IPS DF 6.9 (cell line): ENCODE results near the gene SHANK3.
"Not testable (repeated sequence)": the region's sequence is repeated elsewhere in the genome, so short reads cannot be mapped to it uniquely, and the experiment has no call there.

Source experiments
- DNase-seq: peaks from one replicate; pipeline ENCODE4 v3.0.0-alpha.2; 2013; ENCODE audit warnings: low read depth, low spot score
- H3K27ac ChIP-seq: one replicate; pipeline ENCODE4 v1.5.1; 2013; ENCODE audit warnings: low read length, control low read depth
- H3K27me3 ChIP-seq: 2 replicates; pipeline ENCODE4 v1.6.1; 2013; ENCODE audit warnings: mild to moderate bottlenecking, low read length; ENCODE audit not compliant: control insufficient read depth, insufficient read depth
- H3K36me3 ChIP-seq: 2 replicates; pipeline ENCODE4 v1.6.1; 2013; ENCODE audit warnings: low read length; ENCODE audit not compliant: control insufficient read depth, insufficient read depth
- H3K4me1 ChIP-seq: 2 replicates; pipeline ENCODE4 v1.6.1; 2013; ENCODE audit warnings: low read length; ENCODE audit not compliant: control insufficient read depth, insufficient read depth
- H3K4me3 ChIP-seq: 2 replicates; pipeline ENCODE4 v1.5.1; 2013; ENCODE audit warnings: mild to moderate bottlenecking, low read length
- H3K9me3 ChIP-seq: 2 replicates; pipeline ENCODE4 v1.6.1; 2013; ENCODE audit warnings: low read length, inconsistent platforms; ENCODE audit not compliant: control insufficient read depth, insufficient read depth
- WGBS: extraction: QIAGEN DNeasy Blood & Tissue Kit; methylation state at CpG from one replicate; pipeline ENCODE4 v1.1.7; 2013; ENCODE audit warnings: mixed read lengths, missing lambda C conversion rate; ENCODE audit not compliant: insufficient read length, insufficient coverage; 5-methylcytosine and 5-hydroxymethylcytosine counted together

SHANK3 gene

DNA sequence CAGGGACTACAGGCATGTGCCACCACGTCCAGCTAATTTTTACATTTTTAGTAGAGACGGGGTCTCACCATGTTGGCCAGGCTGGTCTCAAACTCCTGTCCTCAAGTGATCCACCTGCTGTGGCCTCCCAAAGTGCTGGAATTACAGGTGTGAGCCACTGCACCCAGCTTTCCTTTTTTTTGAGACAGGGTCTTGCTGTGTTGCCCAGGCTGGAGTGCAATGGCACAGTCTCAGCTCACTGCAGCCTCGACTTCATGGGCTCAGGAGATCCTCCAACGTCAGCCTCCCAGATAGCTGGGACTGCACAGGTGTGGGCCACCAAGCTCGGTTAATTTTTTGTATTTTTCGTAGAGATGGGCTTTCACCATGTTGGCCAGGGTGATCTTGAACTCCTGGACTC lies 18.0 kb upstream of the SHANK3 start:
- WGBS = no CpG with 5 or more reads among the region's 6 CpGs
- DNase-seq, H3K27me3 ChIP-seq: not testable (repeated sequence)

DNA sequence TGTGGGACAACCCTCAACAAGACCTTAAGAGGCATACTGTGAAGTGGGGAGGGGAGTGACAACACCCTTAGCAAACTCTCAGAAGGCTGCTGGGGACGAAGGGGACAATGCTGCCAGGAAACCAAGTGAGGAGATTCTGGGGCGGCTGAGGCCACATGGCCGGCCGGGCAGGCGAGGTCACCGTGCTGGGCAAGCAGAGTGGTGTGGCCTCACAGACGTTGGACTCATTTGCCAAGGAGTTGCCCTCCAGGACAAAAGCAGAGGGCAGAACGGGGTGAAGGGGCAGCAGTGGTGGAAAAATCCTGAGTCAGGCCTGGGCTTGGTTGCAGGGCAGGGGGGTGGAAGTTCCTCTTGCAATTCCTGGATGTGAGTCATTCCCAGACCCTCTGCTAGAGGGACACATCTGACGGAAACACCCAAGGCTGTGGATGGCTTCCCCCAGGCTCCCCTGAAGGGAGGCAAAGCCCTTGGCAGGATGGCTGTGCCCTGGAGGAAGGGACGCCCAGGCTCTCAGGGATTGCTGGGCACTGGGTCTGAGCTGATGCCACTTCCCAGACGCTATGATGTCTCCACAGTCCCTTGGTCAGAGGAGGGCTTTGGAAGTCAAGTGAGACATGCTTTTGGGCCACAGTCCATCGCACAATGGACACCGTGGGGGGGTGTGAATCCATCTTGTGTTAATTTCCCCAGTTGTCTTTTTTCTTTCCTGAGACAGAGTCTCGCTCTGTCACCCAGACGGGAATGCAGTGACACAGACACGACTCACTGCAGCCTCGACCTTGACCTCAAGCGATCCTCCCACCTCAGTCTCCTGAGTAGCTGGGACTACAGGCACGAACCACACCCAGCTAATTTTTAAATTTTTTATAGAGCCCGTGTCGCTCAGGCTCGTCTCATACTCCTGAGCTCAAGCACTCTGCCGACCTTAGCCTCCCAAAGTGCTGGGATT lies 16.2 kb upstream of the SHANK3 start:
- WGBS = no CpG with 5 or more reads among the region's 23 CpGs
- H3K4me1 ChIP-seq = no peaks in the 10 kb centered on the region
- H3K36me3 ChIP-seq = no peaks in the 10 kb centered on the region
- no peak for DNase-seq
- H3K27me3 ChIP-seq = no peaks in the 10 kb centered on the region
- no peak overlapping the region for H3K27ac ChIP-seq
- no peak overlapping the region for H3K4me3 ChIP-seq
- H3K9me3 ChIP-seq = no peaks in the 10 kb centered on the region

More for the DNA sequence above, 18.0 kb upstream of the SHANK3 start:
- H3K27ac ChIP-seq, H3K4me3 ChIP-seq, H3K4me1 ChIP-seq, H3K9me3 ChIP-seq, H3K36me3 ChIP-seq: not testable (repeated sequence)

DNA sequence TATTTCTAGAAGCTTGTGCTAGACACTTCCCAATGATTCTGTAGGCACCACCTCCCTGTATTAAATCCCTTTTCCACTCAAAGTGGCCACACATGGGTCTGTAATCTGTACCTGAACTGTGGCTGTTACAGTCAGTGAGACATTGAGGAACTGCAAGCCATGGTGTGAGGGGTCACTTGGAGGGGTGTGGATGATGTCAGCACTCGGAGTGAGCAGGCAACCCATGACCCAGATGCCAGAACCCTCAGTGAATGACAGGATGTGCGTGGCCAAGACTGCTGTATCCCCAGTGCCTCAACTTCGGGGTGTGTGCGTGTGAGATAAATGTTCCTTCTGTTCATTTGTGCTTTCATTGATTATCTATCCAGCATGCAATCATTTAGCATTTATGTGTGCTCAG lies 14.7 kb upstream of the SHANK3 start:
- no peak overlapping the region for H3K27ac ChIP-seq
- no peaks in the 10 kb centered on the region for H3K9me3 ChIP-seq
- no peaks in the 10 kb centered on the region for H3K36me3 ChIP-seq
- H3K4me1 ChIP-seq = no peaks in the 10 kb centered on the region
- no peak for DNase-seq
- no peaks in the 10 kb centered on the region for H3K27me3 ChIP-seq
- H3K4me3 ChIP-seq = no peak overlapping the region
- WGBS = no CpG with 5 or more reads among the region's 4 CpGs

DNA sequence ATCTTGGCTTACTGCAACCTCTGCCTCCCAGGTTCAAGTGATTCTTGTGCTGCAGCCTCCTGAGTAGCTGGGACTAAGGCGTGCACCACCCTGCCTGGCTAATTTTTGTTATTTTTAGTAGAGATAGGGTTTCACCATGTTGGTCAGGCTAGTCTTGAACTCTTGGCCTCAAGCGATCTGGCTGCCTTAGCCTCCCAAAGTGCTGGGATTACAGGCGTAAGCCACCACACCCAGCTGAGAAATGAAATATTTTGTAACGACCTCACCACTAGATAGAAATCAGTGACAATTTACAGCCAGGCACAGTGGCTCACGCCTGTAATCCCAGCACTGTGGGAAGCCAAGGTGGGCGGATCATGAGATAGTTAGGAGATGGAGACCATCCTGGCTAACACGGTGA lies 12.9 kb upstream of the SHANK3 start:
- not testable (repeated sequence) for H3K4me3 ChIP-seq, H3K36me3 ChIP-seq, H3K4me1 ChIP-seq, DNase-seq, H3K9me3 ChIP-seq, H3K27ac ChIP-seq, H3K27me3 ChIP-seq
- no CpG with 5 or more reads among the region's 7 CpGs for WGBS

DNA sequence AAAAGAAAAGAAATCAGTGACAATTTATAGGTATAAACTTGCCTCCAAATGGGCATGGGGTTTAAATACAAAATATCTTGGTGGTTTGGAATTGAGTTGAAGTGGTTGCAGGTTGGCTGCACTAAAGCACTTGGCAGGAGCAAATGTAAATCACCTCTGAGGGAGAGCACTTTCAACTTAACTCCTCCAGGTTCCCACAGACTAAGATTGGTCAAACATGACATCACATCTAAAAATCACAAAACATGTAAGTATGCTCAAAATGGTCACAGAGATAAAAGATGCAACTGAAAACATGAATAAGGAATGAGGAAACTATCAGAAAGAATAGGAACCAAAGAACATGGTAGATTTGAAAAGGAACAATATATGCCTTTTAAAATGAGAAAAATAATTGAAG lies 12.3 kb upstream of the SHANK3 start:
- Histone ChIP-seq H3K27ac (no peak overlapping the region), H3K27me3 (no peaks in the 10 kb centered on the region), H3K9me3 (no peaks in the 10 kb centered on the region), H3K4me3 (no peak overlapping the region), H3K36me3 (no peaks in the 10 kb centered on the region), H3K4me1 (no peaks in the 10 kb centered on the region)
- DNase-seq = no peak

DNA sequence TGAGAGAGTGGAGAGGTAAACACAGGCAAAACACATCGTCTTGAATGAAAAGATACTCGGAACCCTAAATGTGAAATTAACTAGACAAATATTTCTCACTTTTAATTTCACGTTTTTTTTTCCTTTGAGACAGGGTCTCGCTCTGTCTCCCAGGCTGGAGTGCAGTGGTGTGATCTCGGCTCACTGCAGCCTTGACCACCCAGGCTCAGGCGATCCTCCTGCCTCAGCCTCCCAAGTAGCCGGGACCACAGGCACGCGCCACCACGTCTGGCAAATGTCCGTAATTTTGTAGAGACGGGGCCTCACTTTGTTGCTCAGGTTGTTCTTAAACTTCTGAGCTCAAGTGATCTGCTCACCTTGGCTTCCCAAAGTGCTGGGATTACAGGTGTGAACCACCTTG lies 7.4 kb upstream of the SHANK3 start:
- Histone ChIP-seq H3K36me3 (no peaks in the 10 kb centered on the region), H3K4me1 (no peaks in the 10 kb centered on the region), H3K27ac (no peak overlapping the region), H3K4me3 (no peak overlapping the region), H3K27me3 (no peaks in the 10 kb centered on the region), H3K9me3 (no peaks in the 10 kb centered on the region)
- DNase-seq = no peak
- WGBS = no CpG with 5 or more reads among the region's 12 CpGs

DNA sequence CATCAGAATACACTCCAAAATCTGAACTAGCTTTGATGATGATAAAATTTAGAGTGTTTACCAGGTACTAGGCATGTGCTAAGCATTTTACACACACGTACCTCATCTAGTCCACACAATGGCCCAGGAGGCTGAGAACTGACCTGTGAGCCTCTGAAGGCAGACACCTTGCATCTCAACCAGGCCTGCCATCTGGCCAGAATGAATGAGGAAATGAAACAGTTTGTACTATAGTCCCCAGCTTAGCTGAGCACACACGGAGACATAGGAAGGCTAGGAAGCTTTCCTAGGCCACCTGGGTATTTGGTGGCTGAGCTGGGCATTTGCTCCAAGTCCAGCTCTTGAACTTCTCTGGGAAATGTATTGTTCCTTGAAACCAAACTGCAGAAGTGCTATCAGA lies 6.9 kb upstream of the SHANK3 start:
- no CpG with 5 or more reads among the region's 2 CpGs for WGBS
- Histone ChIP-seq H3K4me3 (no peak overlapping the region), H3K9me3 (no peaks in the 10 kb centered on the region), H3K27me3 (no peaks in the 10 kb centered on the region), H3K27ac (no peak overlapping the region), H3K4me1 (no peaks in the 10 kb centered on the region; the same call in 1 of the 2 replicates), H3K36me3 (no peaks in the 10 kb centered on the region)
- DNase-seq = no peak

DNA sequence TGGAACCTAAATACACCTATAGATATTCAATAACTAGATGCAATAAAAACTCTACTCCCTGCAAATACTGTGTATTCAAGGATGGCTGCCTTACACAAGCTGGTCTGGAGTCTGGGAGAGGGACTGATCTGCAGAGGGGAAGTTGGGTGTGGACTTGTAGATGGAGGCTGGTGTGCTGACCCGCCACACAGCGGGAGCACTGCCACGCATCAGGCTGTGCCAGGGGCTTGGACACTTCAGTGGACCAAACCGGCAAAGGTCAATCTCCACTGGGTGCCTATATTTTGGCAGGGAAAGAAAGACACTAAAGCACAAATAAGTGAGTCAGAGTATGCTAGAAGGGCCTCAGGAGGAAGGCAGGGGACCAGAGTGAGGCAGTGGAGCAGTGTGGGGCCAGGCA lies 2.1 kb upstream of the SHANK3 start:
- no peak for DNase-seq
- Histone ChIP-seq H3K27me3 (peaks cover under 1% of the 10 kb centered on the region; the same call in 1 of the 2 replicates), H3K36me3 (no peaks in the 10 kb centered on the region), H3K4me1 (peaks cover 7% of the 10 kb centered on the region), H3K4me3 (no peak overlapping the region), H3K27ac (no peak overlapping the region), H3K9me3 (no peaks in the 10 kb centered on the region)
- WGBS = no CpG with 5 or more reads among the region's 4 CpGs

DNA sequence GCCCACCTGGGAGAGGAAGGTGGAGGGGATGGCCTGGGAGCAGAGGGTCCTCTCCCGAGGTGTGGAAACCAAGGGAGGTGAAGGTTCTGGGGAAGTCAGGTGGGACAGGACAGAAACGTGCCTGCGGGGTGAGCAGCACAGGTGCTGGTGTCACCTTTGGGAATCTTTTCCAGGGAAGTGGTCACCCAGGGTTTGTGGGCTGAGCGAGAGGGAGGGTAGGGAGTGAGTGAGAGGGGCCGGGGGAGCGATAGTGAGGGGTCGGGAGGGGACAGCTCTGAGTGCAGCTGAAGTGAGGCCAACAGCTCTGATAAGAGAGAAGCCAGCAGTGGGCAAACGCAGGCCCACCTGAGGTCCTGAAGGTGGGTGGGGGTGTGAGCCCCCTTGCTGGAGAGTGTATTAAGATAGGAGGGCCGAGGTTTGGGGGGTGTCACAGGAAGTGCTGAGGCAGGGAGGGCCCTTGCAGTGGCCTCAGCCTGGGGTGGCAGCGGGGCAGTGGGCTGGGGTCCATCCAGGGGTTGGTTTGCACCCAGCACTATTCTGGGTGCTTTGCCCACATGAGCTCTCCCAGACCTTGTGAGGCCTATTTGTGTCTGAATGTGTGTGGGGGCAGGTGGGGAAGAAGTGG lies 1.6 kb upstream of the SHANK3 start:
- H3K36me3 ChIP-seq = no peaks in the 10 kb centered on the region
- peaks cover 3% of the 10 kb centered on the region; the same call in 1 of the 2 replicates for H3K27me3 ChIP-seq
- H3K4me1 ChIP-seq = peaks cover 8% of the 10 kb centered on the region
- no CpG with 5 or more reads among the region's 10 CpGs for WGBS
- no peaks in the 10 kb centered on the region for H3K9me3 ChIP-seq
- DNase-seq = no peak
- no peak overlapping the region for H3K4me3 ChIP-seq
- no peak overlapping the region for H3K27ac ChIP-seq

DNA sequence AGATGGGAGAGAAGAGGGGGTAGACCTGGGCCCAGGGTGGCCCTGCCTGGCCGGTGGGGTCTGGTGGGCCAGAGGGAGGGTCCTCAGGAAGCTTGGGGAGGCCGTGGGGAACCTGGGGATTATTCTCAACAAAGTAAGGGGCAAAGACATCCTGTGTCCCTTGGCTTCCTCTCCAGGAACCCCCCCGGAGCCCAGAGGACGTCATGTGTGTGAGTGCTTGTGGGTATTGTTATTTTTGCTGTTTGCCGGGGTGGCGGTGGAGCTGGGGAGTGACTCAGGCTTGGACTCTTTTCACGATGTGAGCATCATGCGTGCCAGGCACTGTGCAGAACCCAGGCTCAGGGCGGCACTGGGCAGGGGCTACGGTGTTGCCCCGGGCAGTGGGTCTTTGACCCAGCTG lies 982 bp upstream of the SHANK3 start:
- no CpG with 5 or more reads among the region's 11 CpGs for WGBS
- H3K27me3 ChIP-seq = peaks cover 3% of the 10 kb centered on the region; the same call in 1 of the 2 replicates
- DNase-seq = no peak
- H3K36me3 ChIP-seq = no peaks in the 10 kb centered on the region
- no peak overlapping the region for H3K4me3 ChIP-seq
- peaks cover 8% of the 10 kb centered on the region for H3K4me1 ChIP-seq
- H3K27ac ChIP-seq = no peak overlapping the region
- H3K9me3 ChIP-seq = no peaks in the 10 kb centered on the region
